Measurements from ENCODE around the gene ZNF846.
"Not testable (repeated sequence)": the region's sequence is repeated elsewhere in the genome, so short reads cannot be mapped to it uniquely, and the experiment has no call there.

Gene ZNF846

GRCh38 chr19:9789579-9789978 is 21.0 kb upstream of the ZNF846 start:
- not testable (repeated sequence) for H3K27ac Mint-ChIP-seq; DNase-seq (ENCODE audit: low spot score in 2 of 2); H3K9me3 Mint-ChIP-seq; H3K4me3 Mint-ChIP-seq; ATAC-seq
- H3K4me1 Mint-ChIP-seq, result peaks cover 31% of the 10 kb centered on the region
- H3K36me3 Mint-ChIP-seq, result peaks cover 22% of the 10 kb centered on the region

GRCh38 chr19:9789066-9789465 is 20.5 kb upstream of the ZNF846 start:
- ATAC-seq (no peak), DNase-seq (ENCODE audit: low spot score in 2 of 2) (no peak)
- Mint-ChIP-seq H3K9me3 (no peaks in the 10 kb centered on the region), H3K4me3 (no peak overlapping the region), H3K4me1 (peaks cover 35% of the 10 kb centered on the region), H3K27ac (no peak overlapping the region), H3K36me3 (peaks cover 25% of the 10 kb centered on the region)

- peaks cover 35% of the 10 kb centered on the region for H3K4me1 Mint-ChIP-seq
- ATAC-seq; H3K9me3 Mint-ChIP-seq; H3K4me3 Mint-ChIP-seq; DNase-seq (ENCODE audit: low spot score in 2 of 2); H3K27ac Mint-ChIP-seq: not testable (repeated sequence)
- H3K36me3 Mint-ChIP-seq, result peaks cover 28% of the 10 kb centered on the region
These were observed 20.1 kb upstream of the ZNF846 start for GRCh38 chr19:9788604-9789003.

- no peaks in the 10 kb centered on the region for H3K9me3 Mint-ChIP-seq
- peaks cover 41% of the 10 kb centered on the region for H3K4me1 Mint-ChIP-seq
- ATAC-seq (no peak), DNase-seq (ENCODE audit: low spot score in 2 of 2) (no peak)
- H3K36me3 Mint-ChIP-seq, result peaks cover 22% of the 10 kb centered on the region
- H3K27ac Mint-ChIP-seq, result no peak overlapping the region
- H3K4me3 Mint-ChIP-seq, result peak overlapping the region; percentile 91
These were observed 18.3 kb upstream of the ZNF846 start for GRCh38 chr19:9786819-9787218.

GRCh38 chr19:9786342-9786741 is 17.8 kb upstream of the ZNF846 start:
- ATAC-seq (no peak), DNase-seq (ENCODE audit: low spot score in 2 of 2) (no peak)
- peak overlapping the region; percentile 95 for H3K27ac Mint-ChIP-seq
- peaks cover 22% of the 10 kb centered on the region for H3K36me3 Mint-ChIP-seq
- H3K4me3 Mint-ChIP-seq, result peak overlapping the region; percentile 91
- H3K4me1 Mint-ChIP-seq, result peaks cover 37% of the 10 kb centered on the region
- no peaks in the 10 kb centered on the region for H3K9me3 Mint-ChIP-seq

GRCh38 chr19:9785367-9786331 is 17.1 kb upstream of the ZNF846 start:
- Mint-ChIP-seq H3K36me3 (peaks cover 22% of the 10 kb centered on the region), H3K4me3 (peak overlapping the region; percentile 91), H3K4me1 (peaks cover 35% of the 10 kb centered on the region), H3K9me3 (no peaks in the 10 kb centered on the region), H3K27ac (peak overlapping the region; percentile 95)
- ATAC-seq (peak; percentile 91), DNase-seq (ENCODE audit: low spot score in 2 of 2) (peak; percentile 83 to 97)

- not testable (repeated sequence) for ATAC-seq; H3K9me3 Mint-ChIP-seq; H3K27ac Mint-ChIP-seq; DNase-seq (ENCODE audit: low spot score in 2 of 2)
- Mint-ChIP-seq H3K4me1 (peaks cover 29% of the 10 kb centered on the region), H3K4me3 (peak overlapping the region; percentile 91), H3K36me3 (peaks cover 17% of the 10 kb centered on the region)
These were observed 15.6 kb upstream of the ZNF846 start for GRCh38 chr19:9784163-9784496.

- Mint-ChIP-seq H3K9me3 (peaks cover 7% of the 10 kb centered on the region), H3K27ac (no peak overlapping the region), H3K4me3 (no peak overlapping the region), H3K36me3 (peaks cover 17% of the 10 kb centered on the region), H3K4me1 (peaks cover 29% of the 10 kb centered on the region)
- ATAC-seq (no peak), DNase-seq (ENCODE audit: low spot score in 2 of 2) (no peak)
These were observed 13.8 kb upstream of the ZNF846 start for GRCh38 chr19:9782338-9782737.

GRCh38 chr19:9757544-9758501 is 10.7 kb downstream of the ZNF846 start:
- Mint-ChIP-seq H3K36me3 (peaks cover 12% of the 10 kb centered on the region), H3K4me1 (no peaks in the 10 kb centered on the region), H3K9me3 (peaks cover 18% of the 10 kb centered on the region), H3K4me3 (no peak overlapping the region), H3K27ac (no peak overlapping the region)
- DNase-seq (ENCODE audit: low spot score in 2 of 2), result no peak
- no peak for ATAC-seq

- Mint-ChIP-seq H3K27ac (no peak overlapping the region), H3K4me3 (no peak overlapping the region), H3K9me3 (peaks cover 20% of the 10 kb centered on the region), H3K4me1 (no peaks in the 10 kb centered on the region), H3K36me3 (no peaks in the 10 kb centered on the region)
- DNase-seq (ENCODE audit: low spot score in 2 of 2) (no peak), ATAC-seq (no peak)
These were observed 15.7 kb downstream of the ZNF846 start for GRCh38 chr19:9752701-9753443.

- Mint-ChIP-seq H3K9me3 (peaks cover 19% of the 10 kb centered on the region), H3K27ac (no peak overlapping the region), H3K36me3 (no peaks in the 10 kb centered on the region), H3K4me1 (no peaks in the 10 kb centered on the region), H3K4me3 (no peak overlapping the region)
- no peak for ATAC-seq
- DNase-seq (ENCODE audit: low spot score in 2 of 2), result no peak
These were observed 17.1 kb downstream of the ZNF846 start for GRCh38 chr19:9751446-9751845.

GRCh38 chr19:9741476-9742171 is 26.9 kb downstream of the ZNF846 start:
- Mint-ChIP-seq H3K27ac (no peak overlapping the region), H3K4me3 (no peak overlapping the region), H3K36me3 (no peaks in the 10 kb centered on the region), H3K4me1 (no peaks in the 10 kb centered on the region), H3K9me3 (peaks cover 5% of the 10 kb centered on the region)
- ATAC-seq, result no peak
- no peak for DNase-seq (ENCODE audit: low spot score in 2 of 2)

GRCh38 chr19:9735986-9736385 is 32.6 kb downstream of the ZNF846 start:
- Mint-ChIP-seq H3K4me3 (no peak overlapping the region), H3K4me1 (no peaks in the 10 kb centered on the region), H3K27ac (no peak overlapping the region), H3K9me3 (peaks cover 3% of the 10 kb centered on the region), H3K36me3 (no peaks in the 10 kb centered on the region)
- DNase-seq (ENCODE audit: low spot score in 2 of 2) (no peak), ATAC-seq (no peak)

GRCh38 chr19:9730056-9730455 is 38.5 kb downstream of the ZNF846 start:
- not testable (repeated sequence) for H3K27ac Mint-ChIP-seq; H3K9me3 Mint-ChIP-seq; ATAC-seq; H3K36me3 Mint-ChIP-seq; DNase-seq (ENCODE audit: low spot score in 2 of 2); H3K4me1 Mint-ChIP-seq; H3K4me3 Mint-ChIP-seq
